ENCODE measurements around the gene PPP6R2. TPM values are rescaled to one million over a fixed set of nuclear protein-coding genes. Genes with fewer than 3 reads are reported as not detected.

PPP6R2 gene
- total and polyA plus RNA-seq, 2 donors (not counting 1 experiment from before 2014, with no cell fraction given): 19.7 to 44.4 TPM

- no peak overlapping the region for H3K4me3 ChIP-seq (replicated peaks in 1 of 4; ENCODE audit: control extremely low read depth in 1 of 4, insufficient read depth in 1 of 4, low read depth in 3 of 4, low read length in 4 of 4)
- H3K4me2 ChIP-seq (ENCODE audit: extremely low read depth, insufficient read depth, low read length): no peak overlapping the region
- H2AFZ ChIP-seq (ENCODE audit: low read length): no peak overlapping the region
- H3K27ac ChIP-seq (ENCODE audit: insufficient read depth, low read length): no peak overlapping the region
- no peaks in the 10 kb centered on the region for H3K79me2 ChIP-seq (ENCODE audit: control insufficient read depth, insufficient read depth, low read length)
- H4K20me1 ChIP-seq (ENCODE audit: control insufficient read depth, extremely low read depth, insufficient read depth, low read length): no peaks in the 10 kb centered on the region
- no peaks in the 10 kb centered on the region for H3K4me1 ChIP-seq (ENCODE audit: control insufficient read depth, extremely low read depth, insufficient read depth, low read length)
- no peaks in the 10 kb centered on the region for H3K9me3 ChIP-seq (ENCODE audit: control insufficient read depth, insufficient read depth, low read depth, low read length)
- H3K36me3 ChIP-seq (ENCODE audit: control insufficient read depth, insufficient read depth, low read length): peaks cover 37% of the 10 kb centered on the region
- no peak for DNase-seq (ENCODE audit: low read depth in 2 of 2)
- no peak overlapping the region for H3K9ac ChIP-seq (ENCODE audit: insufficient read depth, low read length)
- TF ChIP-seq EZH2 (IDR thresholded peaks at IDR 0.05; ENCODE audit: low read length, missing control alignments) (no peak), CTCF (conservative IDR thresholded peaks at IDR 0.05 in 1 of 2, IDR thresholded peaks at IDR 0.05 in 1 of 2; ENCODE audit: low read depth in 1 of 2, low read length in 2 of 2) (no peak)
- H3K27me3 ChIP-seq (ENCODE audit: control insufficient read depth, insufficient read depth, low read length): no peaks in the 10 kb centered on the region
Observed at GRCh38 chr22:50420581-50420980, 77.5 kb downstream of the PPP6R2 start.

DNA sequence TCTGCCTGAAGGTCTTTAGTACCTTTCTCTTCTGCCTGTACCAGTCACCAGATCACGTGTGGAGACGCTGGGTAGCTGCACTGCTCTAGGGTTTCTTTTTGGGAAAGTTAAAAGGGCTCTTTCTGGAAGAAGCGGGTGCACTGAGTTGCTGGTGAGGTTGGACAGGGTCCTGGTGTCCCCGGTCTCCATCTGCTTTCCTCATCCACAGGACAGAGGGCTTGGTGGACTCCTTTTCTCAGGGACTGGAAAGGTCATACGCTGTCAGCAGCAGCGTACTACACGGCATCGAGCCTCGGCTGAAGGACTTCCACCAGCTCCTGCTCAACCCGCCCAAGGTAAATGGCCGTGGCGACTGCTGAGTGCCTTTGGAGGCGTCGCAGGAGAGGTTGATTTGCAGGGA, 78.9 kb downstream of the PPP6R2 start:
- no peak for DNase-seq (ENCODE audit: low read depth in 2 of 2)
- Histone ChIP-seq H3K9me3 (ENCODE audit: control insufficient read depth, insufficient read depth, low read depth, low read length) (no peaks in the 10 kb centered on the region), H4K20me1 (ENCODE audit: control insufficient read depth, extremely low read depth, insufficient read depth, low read length) (no peaks in the 10 kb centered on the region), H3K4me3 (replicated peaks in 1 of 4; ENCODE audit: control extremely low read depth in 1 of 4, insufficient read depth in 1 of 4, low read depth in 3 of 4, low read length in 4 of 4) (no peak overlapping the region), H3K27me3 (ENCODE audit: control insufficient read depth, insufficient read depth, low read length) (no peaks in the 10 kb centered on the region), H3K36me3 (ENCODE audit: control insufficient read depth, insufficient read depth, low read length) (peaks cover 35% of the 10 kb centered on the region), H3K27ac (ENCODE audit: insufficient read depth, low read length) (no peak overlapping the region), H3K9ac (ENCODE audit: insufficient read depth, low read length) (no peak overlapping the region), H2AFZ (ENCODE audit: low read length) (no peak overlapping the region), H3K79me2 (ENCODE audit: control insufficient read depth, insufficient read depth, low read length) (no peaks in the 10 kb centered on the region), H3K4me1 (ENCODE audit: control insufficient read depth, extremely low read depth, insufficient read depth, low read length) (no peaks in the 10 kb centered on the region), H3K4me2 (ENCODE audit: extremely low read depth, insufficient read depth, low read length) (no peak overlapping the region)
- no peak for TF ChIP-seq EZH2 (IDR thresholded peaks at IDR 0.05; ENCODE audit: low read length, missing control alignments)
- TF ChIP-seq CTCF (conservative IDR thresholded peaks at IDR 0.05 in 1 of 2, IDR thresholded peaks at IDR 0.05 in 1 of 2; ENCODE audit: low read depth in 1 of 2, low read length in 2 of 2): no peak

DNA sequence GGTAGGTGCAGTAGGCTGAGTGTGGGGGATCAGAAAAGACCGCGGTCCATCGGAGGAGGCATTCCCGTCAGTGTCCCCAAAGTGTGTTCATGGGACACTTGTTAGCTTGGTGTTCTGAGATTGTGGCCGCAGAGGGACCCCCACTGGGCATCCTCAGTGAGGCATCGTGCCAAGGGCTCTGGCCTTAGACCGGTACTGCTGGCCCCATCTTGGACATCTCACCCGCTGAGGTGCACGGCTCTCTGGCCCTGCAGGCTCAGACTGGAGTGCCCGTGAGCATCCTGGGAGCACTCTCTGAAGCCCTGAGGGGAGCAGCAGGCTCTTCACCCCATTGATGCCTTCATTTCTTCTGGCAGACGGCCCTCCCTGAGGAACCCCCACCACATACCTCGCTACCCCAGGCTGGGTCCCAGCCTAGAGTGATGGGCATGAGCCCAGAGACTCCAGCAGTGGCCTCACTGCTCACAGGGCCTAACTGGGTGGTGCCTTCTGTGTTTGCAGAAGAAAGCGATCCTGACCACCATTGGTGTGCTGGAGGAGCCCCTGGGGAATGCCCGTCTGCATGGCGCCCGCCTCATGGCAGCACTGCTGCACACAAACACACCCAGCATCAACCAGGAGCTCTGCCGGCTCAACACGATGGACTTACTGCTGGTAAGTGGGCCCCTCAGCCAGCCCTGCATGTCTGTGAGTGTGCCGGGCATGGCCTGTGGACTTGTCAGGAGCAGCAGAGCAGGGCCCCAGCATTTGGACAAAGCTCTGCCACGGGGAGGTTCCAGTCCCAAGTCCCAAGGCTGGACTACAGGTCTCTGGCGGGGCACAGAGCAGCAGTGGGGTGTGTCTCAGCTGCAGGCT, 80.1 kb downstream of the PPP6R2 start:
- no peak for DNase-seq (ENCODE audit: low read depth in 2 of 2)
- Histone ChIP-seq H3K4me3 (replicated peaks in 1 of 4; ENCODE audit: control extremely low read depth in 1 of 4, insufficient read depth in 1 of 4, low read depth in 3 of 4, low read length in 4 of 4) (no peak overlapping the region), H3K36me3 (ENCODE audit: control insufficient read depth, insufficient read depth, low read length) (peaks cover 37% of the 10 kb centered on the region), H3K9ac (ENCODE audit: insufficient read depth, low read length) (no peak overlapping the region), H2AFZ (ENCODE audit: low read length) (no peak overlapping the region), H3K79me2 (ENCODE audit: control insufficient read depth, insufficient read depth, low read length) (no peaks in the 10 kb centered on the region), H3K27ac (ENCODE audit: insufficient read depth, low read length) (no peak overlapping the region), H3K27me3 (ENCODE audit: control insufficient read depth, insufficient read depth, low read length) (no peaks in the 10 kb centered on the region), H4K20me1 (ENCODE audit: control insufficient read depth, extremely low read depth, insufficient read depth, low read length) (no peaks in the 10 kb centered on the region), H3K4me2 (ENCODE audit: extremely low read depth, insufficient read depth, low read length) (no peak overlapping the region), H3K4me1 (ENCODE audit: control insufficient read depth, extremely low read depth, insufficient read depth, low read length) (no peaks in the 10 kb centered on the region), H3K9me3 (ENCODE audit: control insufficient read depth, insufficient read depth, low read depth, low read length) (no peaks in the 10 kb centered on the region)
- no peak for TF ChIP-seq EZH2 (IDR thresholded peaks at IDR 0.05; ENCODE audit: low read length, missing control alignments)
